ENCODE measurements around the gene TUBB4A. TPM values are rescaled to one million over a fixed set of nuclear protein-coding genes. Genes with fewer than 3 reads are reported as not detected.

TUBB4A gene
- total RNA-seq, 1 donor from 2014 or later: 0.26 TPM

DNA sequence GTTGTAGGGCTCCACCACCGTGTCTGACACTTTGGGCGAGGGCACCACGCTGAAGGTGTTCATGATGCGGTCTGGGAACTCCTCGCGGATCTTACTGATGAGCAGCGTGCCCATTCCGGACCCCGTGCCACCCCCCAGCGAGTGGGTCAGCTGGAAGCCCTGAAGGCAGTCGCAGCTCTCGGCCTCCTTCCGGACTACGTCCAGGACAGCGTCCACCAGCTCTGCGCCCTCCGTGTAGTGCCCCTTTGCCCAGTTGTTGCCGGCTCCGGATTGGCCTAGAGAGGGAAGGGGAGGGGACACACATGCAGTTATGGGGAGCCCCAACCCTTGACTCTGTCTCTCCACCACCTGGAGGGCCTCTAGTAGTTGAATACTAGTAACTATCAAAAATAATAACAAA is 6.2 kb downstream of the TUBB4A start:
- no peak for DNase-seq (ENCODE audit: low read depth, low spot score)

DNA sequence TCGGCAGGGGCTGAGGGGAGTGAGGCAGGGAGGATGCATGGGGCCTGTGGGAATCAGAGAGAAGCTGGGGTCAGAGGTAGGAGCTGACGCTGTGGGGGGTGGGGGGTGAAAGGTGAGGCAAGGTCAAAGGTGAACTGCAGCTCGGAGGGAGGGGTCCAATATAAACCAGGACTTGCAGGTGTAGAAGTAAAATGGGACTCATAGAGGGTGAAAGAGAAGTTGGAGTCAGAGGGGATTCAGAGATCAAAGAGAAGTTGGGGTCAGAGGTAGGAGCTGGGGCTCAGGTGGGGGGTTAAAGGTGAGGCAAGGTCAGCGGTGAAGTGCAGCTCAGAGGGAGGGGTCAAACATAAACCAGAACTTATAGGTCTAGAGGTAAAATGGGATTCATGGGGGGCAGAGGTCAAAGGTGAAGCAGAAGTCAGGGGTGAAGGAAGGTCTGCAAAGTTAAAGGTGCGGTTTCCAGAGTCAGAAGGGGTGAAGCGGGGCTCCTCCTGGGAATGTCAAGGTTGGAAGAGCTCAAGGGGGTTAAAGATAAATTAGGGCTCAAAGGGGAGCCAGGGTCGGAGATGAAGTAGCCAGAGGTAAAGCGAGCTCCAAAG is 7.6 kb downstream of the TUBB4A start:
- no peak for DNase-seq (ENCODE audit: low read depth, low spot score)

DNA sequence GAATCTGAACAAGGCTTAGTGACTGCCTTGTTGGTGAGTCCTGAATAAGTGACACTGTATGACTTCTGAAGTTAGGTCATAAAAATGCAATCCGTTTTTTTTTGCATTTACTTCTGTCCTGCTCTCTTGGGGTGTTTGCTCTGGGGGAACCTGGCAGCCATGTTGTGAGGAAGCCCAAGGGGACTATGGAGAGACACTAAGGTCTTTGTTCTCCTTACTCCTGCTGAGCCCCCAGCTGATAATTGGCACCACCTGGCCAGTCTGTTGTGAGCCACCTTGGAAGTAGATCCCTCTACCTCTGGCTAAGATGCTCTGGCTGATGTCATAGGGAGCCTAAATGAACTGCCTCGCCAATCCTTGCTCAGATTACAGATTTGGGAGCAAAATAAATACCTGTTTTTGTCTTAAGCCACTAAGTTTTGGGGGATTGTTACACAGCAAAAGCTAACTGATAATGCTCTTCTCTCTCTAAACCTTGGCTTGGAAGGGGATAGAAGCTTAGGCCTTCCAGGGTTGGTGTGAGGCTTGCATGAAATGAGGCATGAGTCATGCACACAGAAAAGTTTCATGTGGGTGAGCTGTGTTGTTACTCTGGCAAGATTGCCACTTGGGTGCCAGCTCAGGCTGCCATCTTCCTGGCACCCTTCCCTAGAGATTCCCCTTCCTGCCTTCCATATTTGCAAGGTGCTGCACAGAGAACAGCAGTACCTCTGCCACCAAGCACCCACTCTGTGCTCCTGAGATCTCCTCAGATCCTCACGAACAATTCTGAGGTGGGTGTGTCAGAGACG is 10.1 kb downstream of the TUBB4A start:
- no peak for DNase-seq (ENCODE audit: low read depth, low spot score)

DNA sequence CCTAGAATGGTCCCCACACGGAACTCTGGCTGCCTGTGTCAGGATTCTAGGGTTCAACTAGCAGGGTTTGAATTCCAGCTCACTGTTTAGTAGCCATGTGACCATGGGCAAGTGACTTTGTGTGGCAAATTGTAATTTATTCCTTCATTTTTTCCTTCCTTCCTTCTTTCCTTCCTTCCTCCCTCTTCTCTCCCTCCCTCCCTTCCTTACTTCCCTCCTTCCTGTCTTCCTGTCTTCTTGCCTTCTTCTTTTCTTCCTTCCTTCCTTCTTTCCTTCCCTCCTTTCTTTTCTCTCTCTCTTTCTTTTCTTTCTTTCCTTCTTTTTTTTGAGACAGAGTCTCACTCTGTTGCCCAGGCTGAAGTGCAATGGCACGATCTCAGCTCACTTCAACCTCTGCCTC is 12.0 kb downstream of the TUBB4A start:
- DNase-seq (ENCODE audit: low read depth, low spot score): no peak

DNA sequence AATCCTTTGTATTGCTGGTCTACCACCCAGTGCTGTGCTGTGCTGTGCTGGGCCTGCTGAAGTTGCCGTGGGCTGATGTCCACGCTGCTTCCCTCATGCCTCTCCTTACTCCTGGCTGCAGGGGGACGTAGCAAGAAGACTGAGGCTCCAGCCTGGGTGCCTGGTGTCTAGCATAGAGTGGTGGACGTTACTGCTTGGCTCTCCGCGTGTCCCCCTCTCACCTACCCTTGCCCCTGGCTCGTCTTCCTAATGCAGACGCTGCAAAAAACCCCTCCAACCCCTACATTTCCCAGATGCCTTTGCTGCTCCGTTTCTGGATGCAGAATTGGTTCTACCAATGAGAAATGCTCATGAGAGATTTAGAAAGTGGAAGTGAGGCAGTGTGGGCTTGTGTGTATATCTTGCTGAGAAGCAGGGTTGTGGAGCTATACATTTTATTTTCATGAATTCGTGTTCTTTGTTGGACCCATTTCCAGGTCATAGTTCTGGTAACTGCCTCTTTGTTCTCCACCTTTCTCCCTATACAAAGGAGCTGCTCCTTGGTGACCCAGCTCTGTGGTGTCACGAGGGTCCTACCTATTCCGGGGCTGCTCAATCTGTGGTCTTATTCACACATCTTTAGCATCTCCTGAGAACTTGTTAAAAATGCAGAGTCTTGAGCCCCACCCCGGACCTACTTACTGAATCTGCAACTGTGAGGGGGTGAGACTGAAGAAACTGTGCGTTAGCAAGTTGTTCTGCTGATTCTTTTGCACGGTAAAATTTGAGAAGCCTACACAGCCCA is 12.6 kb downstream of the TUBB4A start:
- no peak for DNase-seq (ENCODE audit: low read depth, low spot score)

DNA sequence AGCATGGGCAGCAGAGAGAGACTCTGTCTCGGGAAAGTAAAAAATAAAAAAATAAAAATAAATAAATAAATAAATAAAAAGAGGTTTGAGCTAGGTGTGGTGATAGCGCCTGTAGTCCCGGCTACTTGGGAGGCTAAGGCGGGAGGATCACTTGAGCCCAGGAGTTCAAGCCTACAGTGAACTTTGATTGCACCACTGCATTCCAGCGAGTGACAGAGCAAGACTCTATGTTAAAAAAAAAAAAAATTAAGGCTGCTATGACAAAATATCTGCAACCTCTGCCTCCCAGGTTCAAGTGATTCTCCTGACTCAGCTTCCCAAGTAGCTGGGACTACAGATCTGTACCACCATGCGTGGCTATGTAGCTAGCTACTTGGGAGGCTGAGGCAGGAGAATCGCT is 17.3 kb downstream of the TUBB4A start:
- DNase-seq (ENCODE audit: low read depth, low spot score): no peak

DNA sequence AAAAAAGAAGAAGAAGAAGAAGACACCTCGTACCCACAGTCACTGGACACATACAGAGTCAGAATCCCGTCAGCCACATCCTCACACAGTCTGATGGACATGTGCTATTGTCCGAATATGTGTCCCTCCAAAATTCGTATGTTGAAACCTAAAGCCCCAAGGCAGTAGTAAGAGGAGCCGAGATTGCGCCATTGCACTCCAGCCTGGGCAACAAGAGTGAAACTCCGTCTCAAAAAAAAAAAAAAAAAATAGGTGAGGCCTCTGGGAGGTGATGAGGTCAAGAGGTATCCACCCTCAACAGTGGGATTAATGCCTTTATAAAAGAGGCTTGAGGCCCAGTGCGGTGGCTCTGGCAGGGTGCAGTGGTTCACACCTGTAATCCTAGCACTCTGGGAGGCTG is 17.9 kb downstream of the TUBB4A start:
- no peak for DNase-seq (ENCODE audit: low read depth, low spot score)

DNA sequence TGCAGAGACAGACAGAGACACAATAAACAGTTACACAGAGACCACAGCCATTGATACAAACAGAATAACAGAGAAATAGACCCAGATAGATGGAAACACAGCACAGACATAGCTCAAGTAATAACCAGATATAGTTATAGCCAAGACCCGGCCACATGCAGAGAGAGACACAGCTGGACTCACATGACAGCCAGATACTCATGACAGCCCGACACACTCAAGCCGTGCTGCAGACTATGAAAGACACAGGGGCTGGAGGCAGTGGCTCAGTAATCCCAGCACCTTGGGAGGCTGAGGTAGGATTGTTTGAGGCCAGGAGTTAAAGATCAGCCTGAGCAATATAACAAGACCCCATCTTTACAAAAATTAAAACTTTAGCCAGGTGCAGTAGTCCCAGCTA is 18.9 kb downstream of the TUBB4A start:
- DNase-seq (ENCODE audit: low read depth, low spot score): no peak

DNA sequence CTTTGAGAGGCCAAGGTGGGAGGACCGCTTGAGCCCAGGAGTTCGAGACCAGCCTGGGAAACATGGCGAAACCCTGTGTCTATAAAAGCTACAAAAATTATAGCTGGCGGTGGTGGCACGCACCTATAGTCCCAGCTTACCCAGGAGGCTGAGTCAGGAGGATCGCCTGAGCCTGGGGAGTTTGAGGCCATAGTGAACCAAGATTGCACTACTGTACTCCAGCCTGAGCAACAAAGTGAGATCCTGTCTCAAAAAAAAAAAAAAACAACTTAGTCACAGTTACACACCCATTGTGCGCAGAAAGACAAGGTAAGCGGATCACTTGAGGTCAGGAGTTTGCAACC is 19.8 kb downstream of the TUBB4A start:
- no peak for DNase-seq (ENCODE audit: low read depth, low spot score)

DNA sequence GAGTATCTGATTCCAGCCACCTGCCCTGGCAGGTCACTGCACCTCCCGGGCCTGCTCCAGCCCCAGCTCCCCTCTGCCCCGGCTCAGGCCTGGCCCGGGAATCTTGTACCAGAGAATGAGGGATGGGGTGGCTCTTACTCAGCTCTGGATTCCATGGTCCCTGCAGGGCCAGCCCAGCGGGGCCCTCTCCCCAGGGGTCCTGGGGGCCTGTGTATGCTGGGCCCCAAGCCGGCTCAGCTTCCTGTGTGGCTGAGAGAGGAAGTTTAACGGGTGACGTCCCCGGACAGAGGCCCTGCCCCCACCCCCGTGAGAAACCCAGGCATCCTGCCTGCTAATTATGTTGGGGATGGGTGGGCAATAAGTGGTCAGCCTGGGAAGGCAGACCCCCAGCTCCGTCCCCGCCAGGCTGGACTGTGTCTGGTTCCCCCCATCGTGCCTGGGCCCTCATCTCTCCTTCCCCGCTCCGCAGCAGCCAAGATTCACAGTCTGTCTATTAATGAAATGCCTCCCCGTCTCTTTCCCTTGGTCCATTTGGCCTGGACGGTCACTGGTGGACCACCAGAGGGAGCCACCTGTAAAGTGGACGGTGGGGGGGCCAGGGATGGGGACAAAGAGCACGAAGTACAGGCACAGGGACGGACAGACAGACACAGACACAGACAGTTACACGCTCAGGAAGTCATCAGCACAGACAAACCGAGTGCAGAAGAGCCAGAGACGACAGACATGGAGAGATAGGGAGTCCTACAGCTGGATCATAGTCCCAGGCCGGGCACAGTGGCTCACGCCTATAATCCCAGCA is 20.4 kb downstream of the TUBB4A start, which contains the start of gene DENND1C:
TSS of gene DENND1C (minus strand) at position 247 of the 802 bp plus-strand sequence. CDS start at position 155, 92 bp downstream.
- no peak for DNase-seq (ENCODE audit: low read depth, low spot score)

DNA sequence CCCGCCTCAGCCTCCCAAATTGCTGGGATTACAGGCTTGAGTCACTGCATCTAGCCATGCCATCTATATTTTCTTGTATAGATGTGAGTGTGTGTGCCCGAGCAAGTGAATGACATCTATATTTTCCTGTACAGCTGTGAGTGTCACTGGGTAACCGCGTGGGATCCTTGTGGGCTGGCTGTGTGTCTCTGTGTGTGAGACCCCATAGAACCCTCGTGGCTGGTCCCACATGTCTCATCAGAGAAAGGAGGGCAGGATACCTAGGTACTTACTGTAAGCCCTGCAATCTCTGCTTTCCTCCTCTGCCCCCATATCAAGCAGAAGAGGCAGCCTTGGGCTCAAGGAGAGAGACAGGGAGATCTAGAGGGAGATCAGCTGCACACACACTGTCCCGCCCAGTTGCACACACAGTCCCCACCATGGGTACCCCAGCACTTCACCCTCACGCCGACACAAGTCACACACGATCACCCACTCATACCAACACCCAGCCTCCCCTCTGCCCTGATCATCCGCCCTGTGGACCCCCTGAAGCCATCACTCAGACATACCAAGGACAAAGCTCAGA is 21.2 kb downstream of the TUBB4A start:
- no peak for DNase-seq (ENCODE audit: low read depth, low spot score)

DNA sequence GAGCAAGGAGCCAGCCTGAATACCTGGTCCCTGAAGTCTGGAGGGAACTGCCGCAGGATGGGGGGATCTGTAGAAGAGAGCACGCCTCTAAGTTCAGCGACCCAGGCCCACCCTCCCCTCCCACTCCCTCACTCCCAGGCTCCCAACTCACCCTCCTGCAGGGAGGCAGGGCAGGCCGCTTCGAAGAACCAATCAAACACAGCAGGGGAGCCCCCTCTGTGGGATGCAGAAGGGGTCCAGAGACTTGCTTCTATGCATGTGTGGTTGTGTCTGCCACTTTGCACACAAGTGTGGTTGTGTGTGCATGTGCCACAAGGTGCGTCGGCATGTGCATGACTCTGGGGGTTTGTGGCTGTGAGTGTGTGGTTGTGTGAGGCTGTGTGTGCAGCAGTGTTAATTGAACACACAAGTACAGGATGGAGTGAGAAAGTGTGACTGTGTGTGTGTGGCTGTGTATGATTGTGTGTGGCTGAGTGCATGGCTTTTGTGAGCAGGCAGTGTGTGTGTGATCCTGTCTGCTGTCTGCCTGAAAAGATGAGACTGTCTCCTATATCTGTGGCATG is 22.2 kb downstream of the TUBB4A start:
- DNase-seq (ENCODE audit: low read depth, low spot score): no peak

DNA sequence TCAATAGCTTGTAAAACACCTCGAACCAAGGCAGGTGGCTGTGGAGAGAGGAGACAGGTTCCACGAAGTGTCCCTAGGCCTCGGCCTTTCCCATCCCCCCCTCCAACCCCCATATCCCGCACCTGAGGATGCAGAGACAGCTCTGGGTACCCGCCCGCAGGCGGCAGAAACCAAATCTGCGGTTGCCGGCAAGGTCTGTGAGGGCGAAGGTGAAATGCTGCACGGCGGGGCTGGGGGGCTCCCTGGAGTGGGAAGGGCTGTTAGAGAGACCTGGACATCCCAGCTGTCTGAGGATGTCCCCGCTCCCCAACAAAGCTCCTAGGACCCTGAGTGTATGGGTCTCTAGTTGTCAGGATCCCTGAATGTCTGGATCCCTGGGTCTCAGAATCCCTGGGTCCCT is 23.3 kb downstream of the TUBB4A start:
- DNase-seq (ENCODE audit: low read depth, low spot score): no peak

DNA sequence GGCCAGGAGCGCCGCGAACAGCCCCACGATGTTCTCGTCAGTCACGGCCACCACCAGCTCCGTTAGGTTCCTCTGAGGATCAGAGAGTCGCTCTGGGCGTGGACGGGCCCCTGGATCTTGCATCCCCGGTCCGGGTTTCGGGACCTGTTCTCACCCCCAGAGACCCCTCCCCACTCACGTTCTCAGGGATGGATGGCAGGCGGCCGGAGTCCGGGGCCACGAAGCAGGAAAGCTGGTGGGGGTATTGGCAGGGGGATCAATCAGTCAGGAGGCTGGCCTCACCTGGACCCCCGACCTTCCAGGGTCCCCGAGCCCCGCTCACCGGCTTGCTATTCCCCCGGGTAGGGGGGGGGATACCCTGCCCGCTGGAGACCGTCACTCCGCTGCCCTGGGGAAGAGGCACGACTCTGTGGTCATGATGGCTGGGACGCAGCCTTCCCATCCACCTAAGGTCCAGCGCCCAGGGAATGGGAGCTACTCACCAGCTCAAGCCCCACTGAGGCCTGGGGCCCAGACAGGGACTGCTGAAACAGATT is 25.1 kb downstream of the TUBB4A start:
- DNase-seq (ENCODE audit: low read depth, low spot score): no peak

DNA sequence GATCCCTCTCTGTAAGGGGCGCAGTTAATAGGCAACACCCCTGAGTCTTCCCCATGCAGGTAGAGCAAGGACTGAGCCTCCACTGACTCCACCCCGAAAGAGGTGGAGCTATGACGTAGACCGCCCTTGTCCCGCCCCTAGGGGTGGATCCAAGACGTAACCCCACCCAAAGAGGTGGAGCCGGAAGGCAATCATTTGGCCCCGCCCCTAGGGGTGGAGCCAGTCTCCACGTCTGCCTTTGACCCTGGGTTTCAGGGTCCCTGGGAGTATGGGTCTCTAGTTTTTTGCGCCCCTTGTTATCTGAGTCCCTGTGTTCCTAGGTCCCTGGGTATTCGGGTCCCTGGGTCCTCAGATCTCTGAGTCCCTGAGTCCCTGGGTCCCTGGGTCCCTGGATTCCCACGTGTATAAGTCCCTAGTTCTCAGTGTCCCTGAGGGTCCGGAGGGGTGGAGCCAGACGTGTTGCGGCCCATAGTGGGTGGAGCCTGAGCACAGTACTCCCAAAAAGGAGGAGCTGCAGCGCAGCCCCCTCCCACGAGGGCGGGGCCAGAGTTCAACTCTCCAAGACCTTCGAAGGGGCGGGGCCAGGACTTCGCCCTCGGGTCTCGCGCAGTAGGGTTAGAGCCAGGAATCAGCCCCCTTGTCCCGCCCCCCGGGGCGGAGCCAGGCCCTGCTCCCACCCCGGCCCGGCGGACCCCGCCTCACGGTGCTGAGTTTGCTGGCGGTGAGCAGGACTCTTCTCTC is 25.8 kb downstream of the TUBB4A start:
- no peak for DNase-seq (ENCODE audit: low read depth, low spot score)

DNA sequence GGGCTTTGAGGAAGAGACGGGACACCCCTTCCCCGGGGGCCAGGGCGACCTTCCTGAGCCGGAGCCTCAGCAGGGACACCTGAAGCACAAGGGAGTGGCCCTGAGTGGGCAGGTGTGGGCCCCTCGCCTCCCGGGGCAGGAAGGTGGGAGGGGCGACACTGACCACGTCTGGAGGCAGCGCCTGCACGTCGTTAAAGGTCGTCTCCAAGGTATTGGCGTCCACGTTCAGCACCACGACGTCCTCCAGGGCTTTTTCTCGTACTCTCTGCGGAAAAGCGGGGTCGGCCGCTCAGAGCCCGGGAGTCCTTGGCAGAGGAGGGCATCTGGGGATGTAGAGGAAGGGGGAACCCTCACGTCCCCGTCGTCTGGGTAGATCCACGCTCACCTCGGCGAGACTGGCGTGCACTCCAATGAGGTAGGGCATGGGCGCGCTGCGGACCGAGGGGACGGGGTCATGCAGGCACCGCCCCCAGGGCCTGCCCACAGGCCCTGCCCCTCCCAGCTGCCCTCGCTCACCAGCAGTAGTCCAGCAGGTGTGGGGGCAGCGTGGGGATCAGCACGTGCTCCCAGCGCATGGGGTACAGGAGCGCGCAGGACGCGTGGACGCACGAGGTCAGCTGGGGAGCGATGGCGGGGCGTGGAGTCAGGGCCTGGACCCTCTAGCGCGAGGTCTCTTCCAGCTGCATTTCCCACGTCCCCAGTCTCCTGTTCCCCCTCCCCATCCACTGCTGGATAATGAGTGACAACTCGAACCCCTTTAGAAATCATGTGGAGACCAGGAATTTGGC is 26.6 kb downstream of the TUBB4A start:
- no peak for DNase-seq (ENCODE audit: low read depth, low spot score)

DNA sequence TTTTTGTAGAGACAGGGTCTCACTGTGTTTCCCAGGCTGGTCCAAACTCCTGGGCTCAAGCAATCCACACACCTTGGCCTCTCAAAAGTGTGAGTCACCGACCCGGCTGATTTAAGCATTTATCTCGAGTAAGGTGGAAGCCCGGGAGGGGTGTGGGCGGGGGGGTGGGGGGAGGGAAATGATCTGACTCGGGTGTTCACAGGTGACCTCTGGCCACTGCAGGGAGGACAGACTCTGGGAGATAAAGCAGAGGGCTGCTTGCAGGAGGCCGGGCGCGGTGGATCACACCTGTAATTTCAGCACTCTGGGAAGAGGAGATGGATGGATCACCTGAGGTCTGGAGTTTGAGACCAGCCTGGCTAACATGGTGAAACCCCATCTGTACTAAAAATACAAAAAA is 28.5 kb downstream of the TUBB4A start:
- DNase-seq (ENCODE audit: low read depth, low spot score): no peak

DNA sequence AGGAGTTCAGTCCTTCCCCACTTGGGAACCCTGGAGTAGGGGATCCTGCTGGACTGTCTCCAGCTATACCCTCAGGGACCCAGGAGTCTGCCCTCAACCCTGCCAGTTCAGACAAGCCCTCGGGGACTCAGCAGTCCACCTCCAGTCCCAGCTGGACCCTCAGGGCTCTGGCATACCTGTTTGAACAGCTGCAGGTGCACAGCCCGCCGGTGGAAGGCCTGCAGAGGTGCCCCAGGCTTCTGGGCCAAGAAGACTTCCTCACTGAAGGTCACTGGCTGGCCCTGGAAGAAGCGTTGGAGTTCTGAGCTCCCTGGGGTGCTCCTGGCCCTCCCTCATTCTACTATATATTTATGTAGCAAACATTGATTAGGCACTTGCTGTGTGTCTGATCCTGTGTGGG is 29.4 kb downstream of the TUBB4A start:
- DNase-seq (ENCODE audit: low read depth, low spot score): no peak

DNA sequence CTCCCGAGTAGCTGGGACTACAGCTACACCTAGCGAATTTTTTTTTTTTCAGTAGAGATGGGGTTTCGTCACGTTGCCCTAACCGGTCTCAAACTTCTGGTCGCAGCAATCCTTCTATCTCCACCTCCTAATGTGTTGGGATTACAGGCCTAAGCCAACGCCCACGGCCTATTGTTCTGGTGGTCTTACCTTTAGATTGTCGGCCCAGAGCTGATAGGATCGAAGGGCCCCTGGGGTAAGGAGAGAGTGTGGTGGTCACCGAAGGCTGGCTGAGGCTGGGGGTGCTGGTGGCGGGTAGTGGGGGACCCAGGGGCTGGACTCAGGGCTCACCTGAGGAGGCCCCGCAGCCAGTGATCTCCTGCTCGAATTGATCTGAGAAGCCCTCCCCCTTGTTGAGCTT is 31.0 kb downstream of the TUBB4A start:
- DNase-seq (ENCODE audit: low read depth, low spot score): no peak

All from pulmonary artery endothelial cell (primary cell).